GM19372 (cell line): ENCODE measurements around the gene CADM1.
"Not testable (repeated sequence)": the region's sequence is repeated elsewhere in the genome, so short reads cannot be mapped to it uniquely, and the experiment has no call there.

ENCODE experiments used
- ATAC-seq: cut with Tn5 transposase; IDR thresholded peaks from one replicate; pipeline ENCODE4 v1.9.1; 2021; ENCODE audit warnings: mild to moderate bottlenecking, low read depth, moderate library complexity; ENCODE audit not compliant: unreplicated experiment

Gene CADM1

GRCh38 chr11:115481528-115481927 is 22.7 kb downstream of the CADM1 start:
- no peak for ATAC-seq

DNA sequence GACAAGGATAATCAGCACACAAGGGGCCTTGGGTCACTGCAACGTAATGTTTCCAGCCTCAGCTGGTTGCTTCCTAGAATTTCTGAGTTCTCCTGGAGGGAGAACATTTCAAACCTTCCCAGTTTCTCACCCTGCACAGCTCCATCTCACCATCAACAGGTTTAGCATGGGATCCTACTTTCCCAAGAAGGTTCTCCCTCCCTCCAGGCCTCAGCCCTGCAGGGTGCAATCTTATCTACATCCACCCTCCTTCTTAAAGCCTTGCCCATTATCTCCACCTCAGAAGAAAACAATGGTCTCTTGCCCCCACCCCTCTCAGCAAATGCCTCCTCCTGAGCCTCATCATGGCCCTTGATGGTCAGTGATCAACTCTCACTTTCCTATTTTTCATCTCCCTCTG is 23.6 kb downstream of the CADM1 start:
- ATAC-seq: no peak

GRCh38 chr11:115477410-115477809 is 26.8 kb downstream of the CADM1 start:
- ATAC-seq: no peak

- no peak for ATAC-seq
Measured at GRCh38 chr11:115476463-115477286, 27.5 kb downstream of the CADM1 start.

DNA sequence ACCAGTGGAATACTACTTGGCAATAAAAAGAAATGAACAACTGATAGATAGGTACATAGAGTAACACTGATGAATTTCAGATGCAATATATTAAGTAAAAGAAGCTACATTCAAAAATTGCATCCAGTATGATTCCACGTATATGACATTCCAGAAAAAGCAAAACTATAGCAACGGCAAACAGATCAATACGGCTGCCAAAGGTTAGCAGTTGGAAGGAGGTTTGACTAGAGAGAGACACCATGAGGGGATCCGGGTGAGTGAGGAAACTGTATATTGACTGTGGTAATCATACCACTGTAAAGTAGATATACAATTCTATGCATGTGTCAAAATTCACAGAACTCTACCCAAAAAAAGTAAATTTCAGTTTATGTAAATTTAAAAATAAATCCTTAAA is 28.7 kb downstream of the CADM1 start:
- no peak for ATAC-seq

- ATAC-seq: not testable (repeated sequence)
Measured at GRCh38 chr11:115474306-115474705, 29.9 kb downstream of the CADM1 start.

DNA sequence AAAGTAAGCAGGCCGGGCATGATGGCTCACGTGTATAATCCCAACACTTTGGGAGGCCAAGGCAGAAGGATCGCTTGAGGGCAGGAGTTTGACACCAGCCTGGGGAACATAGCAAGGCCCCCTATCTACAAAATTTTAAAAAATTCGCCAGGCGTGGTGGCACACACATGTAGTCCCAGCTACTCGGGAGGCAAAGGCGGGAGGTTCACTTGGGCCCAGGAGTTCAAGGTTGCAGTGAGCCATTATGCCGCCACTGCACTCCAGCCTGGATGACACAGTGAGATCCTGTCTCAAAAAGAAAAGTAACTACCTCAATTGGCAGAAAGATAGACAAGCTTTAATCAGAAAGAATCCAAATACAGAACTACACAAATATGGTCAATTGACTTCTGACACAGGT is 31.0 kb downstream of the CADM1 start:
- no peak for ATAC-seq

GRCh38 chr11:115471367-115471766 is 32.8 kb downstream of the CADM1 start:
- no peak for ATAC-seq

DNA sequence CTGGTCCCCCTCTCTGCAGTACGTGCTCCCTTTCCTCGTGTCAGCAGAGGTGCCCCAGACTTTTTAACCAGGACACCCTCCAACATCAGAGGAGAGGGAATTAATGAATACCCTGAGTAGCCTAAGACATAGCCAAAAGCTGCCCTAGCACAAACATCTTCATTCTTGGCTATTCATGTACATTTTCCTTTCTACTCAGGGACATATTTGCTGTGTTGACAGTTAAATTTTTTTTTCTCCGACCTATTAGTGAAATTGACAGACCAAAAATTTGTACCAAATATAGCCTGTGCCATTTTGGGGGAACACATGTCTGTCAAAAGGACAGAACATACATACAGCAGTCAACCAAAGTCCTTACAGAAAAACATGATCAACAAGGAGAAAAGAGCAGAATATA is 33.3 kb downstream of the CADM1 start:
- no peak for ATAC-seq

DNA sequence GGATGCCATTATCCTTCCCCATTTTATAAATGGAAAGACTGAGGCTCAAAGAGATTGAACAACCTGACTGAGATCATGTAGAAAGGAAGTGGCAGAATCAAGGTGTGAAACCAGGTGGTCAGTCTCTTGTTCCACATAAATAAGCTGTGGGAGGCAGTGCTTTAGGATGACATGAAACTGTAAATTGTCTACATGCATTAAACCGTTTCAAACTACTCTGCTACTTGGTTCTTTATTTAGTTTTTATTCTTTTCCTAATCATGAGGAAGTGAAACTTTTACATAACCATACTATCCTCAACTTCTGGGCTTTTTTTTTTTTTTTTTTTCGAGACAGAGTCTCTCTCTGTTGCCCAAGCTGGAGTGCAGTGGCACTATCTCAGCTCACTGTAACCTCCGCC is 34.9 kb downstream of the CADM1 start:
- no peak for ATAC-seq

DNA sequence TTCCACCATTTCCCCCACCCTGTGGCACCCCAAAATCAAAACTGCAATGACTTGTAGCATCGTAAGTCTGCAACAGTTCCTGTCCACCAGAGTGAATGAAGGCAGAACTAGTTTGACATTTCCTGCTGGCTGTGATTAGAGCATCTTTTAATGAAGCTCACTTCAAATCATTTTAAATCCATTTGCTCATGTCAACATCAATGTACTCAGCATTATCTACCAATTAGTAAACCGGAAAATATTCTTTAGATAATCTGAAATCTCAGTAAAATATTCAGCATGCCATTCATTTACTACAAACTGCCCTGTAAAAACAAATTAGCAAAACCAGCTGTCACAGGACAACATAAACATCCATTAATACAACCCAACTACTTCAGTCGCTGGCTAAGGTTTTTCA is 38.1 kb downstream of the CADM1 start:
- ATAC-seq: no peak

DNA sequence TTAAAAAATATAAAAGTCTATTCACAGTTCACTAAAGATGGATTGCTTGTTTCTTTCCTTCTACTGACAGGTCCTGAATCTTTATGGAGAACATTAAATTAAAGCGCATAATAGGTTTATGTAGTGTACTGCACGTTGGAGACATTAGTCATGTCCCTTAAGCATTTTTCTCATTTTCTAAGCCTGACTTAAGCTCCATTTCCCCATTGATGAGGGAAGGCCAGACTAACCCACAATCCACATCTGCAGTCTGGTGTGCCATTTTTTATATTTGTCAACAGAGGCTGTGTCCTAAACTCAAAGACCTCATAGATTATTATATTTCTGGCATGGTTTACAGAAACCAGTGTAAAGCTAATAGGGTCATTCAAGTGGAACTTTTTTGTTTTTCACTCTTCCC is 39.9 kb downstream of the CADM1 start:
- ATAC-seq: no peak

- ATAC-seq: no peak
Measured at GRCh38 chr11:115463606-115464005, 40.6 kb downstream of the CADM1 start.

DNA sequence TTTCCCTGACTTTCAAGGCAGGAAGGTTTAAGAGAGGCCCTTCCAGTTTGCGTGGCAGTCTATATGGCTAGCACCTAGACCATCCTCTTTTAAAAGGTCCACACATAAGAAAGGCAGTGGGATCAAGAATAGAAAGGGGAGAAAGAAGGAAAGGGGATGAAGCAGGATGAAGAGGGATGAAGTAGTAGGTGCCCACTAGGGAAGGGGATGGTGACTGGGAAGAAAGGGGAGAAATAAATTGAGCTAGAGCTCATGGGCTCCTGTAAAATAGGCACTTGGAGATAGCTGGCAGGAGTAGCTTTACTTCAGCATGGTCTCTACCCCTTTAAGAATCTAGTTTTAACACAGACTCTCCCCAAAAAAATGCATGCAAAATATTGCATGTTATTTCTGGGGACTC is 41.5 kb downstream of the CADM1 start:
- no peak for ATAC-seq

- ATAC-seq: no peak
Measured at GRCh38 chr11:115462004-115462541, 42.1 kb downstream of the CADM1 start.

- no peak for ATAC-seq
Measured at GRCh38 chr11:115460512-115460911, 43.7 kb downstream of the CADM1 start.

DNA sequence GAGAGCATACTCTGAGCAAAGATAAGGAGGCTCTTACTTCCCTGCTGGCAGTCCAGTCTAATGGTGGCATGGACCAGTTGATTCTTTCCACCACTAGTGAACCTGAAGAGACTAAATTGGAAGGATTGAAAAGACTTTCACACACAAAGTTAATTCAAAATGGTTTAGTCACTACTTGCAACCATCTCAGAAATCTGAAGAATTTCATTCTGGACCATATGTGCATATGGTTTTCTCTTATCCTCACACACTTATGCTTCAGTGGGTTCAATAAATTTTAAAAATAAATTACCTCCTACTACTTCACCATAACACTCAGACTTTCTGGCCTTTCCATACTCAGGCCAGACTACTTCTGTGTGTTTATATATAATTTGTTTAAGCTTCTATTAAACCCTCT is 44.7 kb downstream of the CADM1 start:
- no peak for ATAC-seq

DNA sequence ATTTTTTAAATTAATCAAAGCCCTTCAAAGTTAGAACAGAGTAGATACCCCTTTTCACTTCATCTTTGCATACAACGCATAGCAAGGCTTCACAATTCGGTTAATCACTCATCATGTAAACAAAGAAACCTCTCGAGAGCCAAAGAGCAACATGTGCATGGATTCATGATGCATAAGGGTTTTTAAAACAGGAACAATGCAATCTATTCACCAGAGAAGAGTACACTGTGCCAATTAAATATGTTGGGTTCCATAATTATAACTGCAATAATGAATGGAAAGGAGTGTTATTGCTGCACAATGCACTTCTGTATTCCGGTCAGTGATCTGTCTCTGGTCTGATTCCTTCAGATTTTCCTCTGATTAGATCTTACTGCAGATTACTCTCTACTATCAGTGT is 45.3 kb downstream of the CADM1 start:
- ATAC-seq: no peak

DNA sequence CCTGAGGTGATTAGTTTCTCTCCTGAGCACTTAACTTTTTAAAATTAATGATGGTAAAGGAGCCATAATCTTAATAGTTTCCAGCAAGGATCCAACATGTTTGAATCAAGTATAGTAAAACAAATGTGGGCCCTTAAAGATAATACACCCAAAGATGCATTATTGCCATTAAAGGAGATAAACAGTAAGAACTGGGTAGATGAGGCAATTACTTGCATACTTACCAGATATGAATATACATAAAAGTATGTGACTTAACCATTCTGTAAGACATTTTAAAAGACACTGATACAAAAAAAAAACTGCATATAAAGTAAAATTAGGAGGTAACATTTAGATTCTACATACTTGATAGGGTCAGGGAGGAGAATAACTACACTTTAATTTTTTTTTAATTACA is 48.2 kb downstream of the CADM1 start:
- no peak for ATAC-seq

DNA sequence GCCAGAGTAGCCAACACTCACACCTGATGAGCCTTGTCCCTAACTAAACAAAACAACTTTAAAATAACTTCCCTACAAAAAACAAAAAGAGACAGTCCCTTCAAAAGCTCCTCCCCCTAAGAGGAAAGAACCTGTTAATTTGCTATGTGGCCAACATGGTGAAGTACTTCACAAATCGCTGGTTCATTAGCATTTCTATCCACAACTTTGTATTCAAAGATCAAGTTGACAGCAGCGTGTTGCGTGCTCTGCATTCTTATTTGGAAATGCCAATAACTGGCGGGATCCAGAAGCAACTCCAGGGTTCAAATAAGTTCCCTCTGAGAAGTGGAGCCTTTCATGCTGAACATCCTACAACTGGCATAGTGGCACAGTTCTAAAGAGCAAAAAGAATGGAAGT is 48.6 kb downstream of the CADM1 start:
- ATAC-seq: no peak

DNA sequence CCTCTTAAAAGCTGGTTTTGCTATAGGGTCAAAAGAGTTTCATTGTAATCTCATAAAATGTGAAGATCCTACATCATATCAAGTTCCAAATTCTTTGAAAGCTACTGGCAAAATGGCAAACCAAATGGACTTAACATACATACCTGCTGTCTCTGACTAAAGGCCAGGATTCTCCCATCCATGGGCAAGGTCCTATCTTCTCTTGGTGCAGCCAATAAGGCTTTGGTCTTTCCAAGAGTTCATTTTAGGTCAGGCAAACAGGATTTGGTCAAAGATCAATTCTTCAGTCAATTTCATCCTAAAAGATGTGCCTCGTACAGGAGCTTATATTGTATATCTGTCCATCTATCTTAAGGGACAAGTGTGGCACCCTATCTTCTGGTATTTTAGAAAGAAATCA is 49.7 kb downstream of the CADM1 start:
- ATAC-seq: no peak

GRCh38 chr11:115453693-115454490 is 50.3 kb downstream of the CADM1 start:
- ATAC-seq: no peak
